Skeletal muscle satellite cell (primary cell): Measurements from ENCODE around the gene ANKRD33B.
"Not testable (repeated sequence)": the region's sequence is repeated elsewhere in the genome, so short reads cannot be mapped to it uniquely, and the experiment has no call there.

ENCODE experiments used
- H3K27me3 ChIP-seq: 2 replicates; pipeline ENCODE4 v1.7.0; 2013; ENCODE audit warnings: low read length; ENCODE audit not compliant: control insufficient read depth, insufficient read depth
- H3K36me3 ChIP-seq: 2 replicates; pipeline ENCODE4 v1.7.0; 2013; ENCODE audit warnings: mild to moderate bottlenecking, control low read depth, low read length; ENCODE audit not compliant: insufficient read depth
- H3K4me1 ChIP-seq: 2 replicates; pipeline ENCODE4 v1.7.0; 2013; ENCODE audit warnings: low read length; ENCODE audit not compliant: control insufficient read depth, insufficient read depth
- H3K4me2 ChIP-seq: 2 replicates; pipeline ENCODE4 v1.7.0; 2013; ENCODE audit warnings: mild to moderate bottlenecking, low read length
- H3K4me3 ChIP-seq: 2 replicates; pipeline ENCODE4 v1.7.0; 2013; ENCODE audit warnings: low read length
- H3K9ac ChIP-seq: 2 replicates; pipeline ENCODE4 v1.7.0; 2013; ENCODE audit warnings: mild to moderate bottlenecking, low read depth, low read length, moderate library complexity
- H3K9me3 ChIP-seq: replicated peaks from 2 replicates; pipeline ENCODE4 v1.7.0; 2013; ENCODE audit warnings: mild to moderate bottlenecking, control low read depth, low read length

ANKRD33B gene

GRCh38 chr5:10538789-10539686 is 24.8 kb upstream of the ANKRD33B start:
- H3K9ac ChIP-seq, result no peak overlapping the region
- H3K4me1 ChIP-seq, result peaks cover 18% of the 10 kb centered on the region
- no peak overlapping the region for H3K4me2 ChIP-seq
- no peaks in the 10 kb centered on the region for H3K36me3 ChIP-seq
- H3K27me3 ChIP-seq, result peaks cover 34% of the 10 kb centered on the region
- H3K4me3 ChIP-seq, result no peak overlapping the region
- H3K9me3 ChIP-seq, result no peaks in the 10 kb centered on the region

GRCh38 chr5:10539687-10539998 is 24.2 kb upstream of the ANKRD33B start:
- H3K9ac ChIP-seq, result no peak overlapping the region
- H3K4me2 ChIP-seq, result no peak overlapping the region
- H3K4me3 ChIP-seq, result no peak overlapping the region
- H3K4me1 ChIP-seq, result peaks cover 18% of the 10 kb centered on the region
- no peaks in the 10 kb centered on the region for H3K9me3 ChIP-seq
- no peaks in the 10 kb centered on the region for H3K36me3 ChIP-seq
- H3K27me3 ChIP-seq, result peaks cover 31% of the 10 kb centered on the region

- Histone ChIP-seq H3K9me3 (no peaks in the 10 kb centered on the region), H3K4me3 (no peak overlapping the region), H3K4me1 (peaks cover 18% of the 10 kb centered on the region), H3K9ac (no peak overlapping the region), H3K27me3 (peaks cover 31% of the 10 kb centered on the region), H3K4me2 (no peak overlapping the region), H3K36me3 (no peaks in the 10 kb centered on the region)
Observed at GRCh38 chr5:10540036-10540544, 23.8 kb upstream of the ANKRD33B start.

- Histone ChIP-seq H3K4me1 (peaks cover 18% of the 10 kb centered on the region), H3K9me3 (no peaks in the 10 kb centered on the region), H3K27me3 (peaks cover 38% of the 10 kb centered on the region)
Observed at GRCh38 chr5:10540951-10541646, 22.8 kb upstream of the ANKRD33B start.

GRCh38 chr5:10542055-10542550 is 21.8 kb upstream of the ANKRD33B start:
- H3K9me3 ChIP-seq, result no peaks in the 10 kb centered on the region
- H3K4me2 ChIP-seq, result peak overlapping the region; percentile 24
- H3K4me3 ChIP-seq, result no peak overlapping the region
- no peak overlapping the region for H3K9ac ChIP-seq
- H3K4me1 ChIP-seq, result peaks cover 18% of the 10 kb centered on the region
- H3K36me3 ChIP-seq, result no peaks in the 10 kb centered on the region
- peaks cover 40% of the 10 kb centered on the region for H3K27me3 ChIP-seq

More at GRCh38 chr5:10540951-10541646, 22.8 kb upstream of the ANKRD33B start:
- Histone ChIP-seq H3K36me3 (no peaks in the 10 kb centered on the region), H3K9ac (no peak overlapping the region), H3K4me3 (no peak overlapping the region), H3K4me2 (no peak overlapping the region)

GRCh38 chr5:10543585-10544040 is 20.3 kb upstream of the ANKRD33B start:
- Histone ChIP-seq H3K36me3 (no peaks in the 10 kb centered on the region), H3K9me3 (no peaks in the 10 kb centered on the region), H3K4me2 (no peak overlapping the region), H3K27me3 (peaks cover 25% of the 10 kb centered on the region), H3K9ac (no peak overlapping the region), H3K4me1 (peaks cover 11% of the 10 kb centered on the region), H3K4me3 (no peak overlapping the region)

GRCh38 chr5:10545084-10545483 is 18.8 kb upstream of the ANKRD33B start:
- no peaks in the 10 kb centered on the region for H3K36me3 ChIP-seq
- H3K9me3 ChIP-seq, result no peaks in the 10 kb centered on the region
- H3K4me3 ChIP-seq, result no peak overlapping the region
- H3K9ac ChIP-seq, result no peak overlapping the region
- H3K4me2 ChIP-seq, result no peak overlapping the region
- peaks cover 3% of the 10 kb centered on the region for H3K4me1 ChIP-seq
- peaks cover 16% of the 10 kb centered on the region for H3K27me3 ChIP-seq

- Histone ChIP-seq H3K9ac (no peak overlapping the region), H3K4me3 (no peak overlapping the region), H3K4me2 (no peak overlapping the region), H3K36me3 (no peaks in the 10 kb centered on the region), H3K9me3 (no peaks in the 10 kb centered on the region), H3K27me3 (peaks cover 16% of the 10 kb centered on the region), H3K4me1 (peaks cover 14% of the 10 kb centered on the region)
Observed at GRCh38 chr5:10546186-10546585, 17.7 kb upstream of the ANKRD33B start.

GRCh38 chr5:10548418-10549122 is 15.3 kb upstream of the ANKRD33B start:
- Histone ChIP-seq H3K4me3 (no peak overlapping the region), H3K4me2 (no peak overlapping the region), H3K27me3 (peaks cover 13% of the 10 kb centered on the region), H3K4me1 (peaks cover 29% of the 10 kb centered on the region), H3K36me3 (no peaks in the 10 kb centered on the region), H3K9ac (no peak overlapping the region), H3K9me3 (no peaks in the 10 kb centered on the region)

GRCh38 chr5:10549123-10549514 is 14.8 kb upstream of the ANKRD33B start:
- H3K36me3 ChIP-seq, H3K9me3 ChIP-seq: not testable (repeated sequence)

More at GRCh38 chr5:10549123-10549514, 14.8 kb upstream of the ANKRD33B start:
- H3K4me2 ChIP-seq, H3K9ac ChIP-seq, H3K4me3 ChIP-seq: not testable (repeated sequence)
- peaks cover 13% of the 10 kb centered on the region for H3K27me3 ChIP-seq
- H3K4me1 ChIP-seq, result peaks cover 29% of the 10 kb centered on the region
